ENCODE results near the gene VLDLR. TPM values are rescaled to one million over a fixed set of nuclear protein-coding genes. Genes with fewer than 3 reads are reported as not detected.

The VLDLR gene
- total RNA-seq (10 to 100 TPM in 2 of 4 donors, 1 to 10 TPM in 2; 2.5 to 13.6 (median 7.4) TPM), polyA plus RNA-seq (1 to 10 TPM; 1.8 to 4.0 (median 2.3) TPM)

- H3K9me3 ChIP-seq = no peaks in the 10 kb centered on the region
- H3K27ac ChIP-seq = peak within 1 kb of the TSS; percentile 67 to 86 (median 81)
- WGBS, 2 donors = 1% methylated on average over 72 of the region's 72 CpGs
- H3K4me1 ChIP-seq = peaks cover 0 to 26% (median 19%) of the 10 kb centered on the region in 4 donors
- DNase-seq = peak; percentile 66
- peak within 1 kb of the TSS; percentile 46 to 84 (median 68) for H3K4me3 ChIP-seq
- H3K36me3 ChIP-seq = no peaks in the 10 kb centered on the region
- intact Hi-C loops (cut with DNase I) = loop anchor here (5.0 to 10.0 kb wide), 7 partner anchors 65 to 905 kb away; partner anchors contain the start of genes PUM3 and RFX3
- H3K27me3 ChIP-seq = no peaks in the 10 kb centered on the region
- TF ChIP-seq EP300 (IDR thresholded peaks at IDR 0.05) = no peak
- TF ChIP-seq CTCF (IDR thresholded peaks at IDR 0.05) = no peak
- TF ChIP-seq POLR2A (IDR thresholded peaks at IDR 0.05) = no peak
- TF ChIP-seq POLR2AphosphoS5 (IDR thresholded peaks at IDR 0.05) = no peak
Observed at GRCh38 chr9:2621722-2622460, at the start of gene VLDLR. VLDLR (plus strand) TSS chr9:2621787; CDS start chr9:2622190, 403 bp downstream.

GRCh38 chr9:2574203-2574602 is 47.4 kb upstream of the VLDLR start:
- peaks cover 0 to 12% (median 11%) of the 10 kb centered on the region in 4 donors for H3K4me1 ChIP-seq
- DNase-seq = no peak
- intact Hi-C loops (cut with DNase I) = no loop called here
- H3K36me3 ChIP-seq = no peaks in the 10 kb centered on the region
- WGBS, 2 donors = 89 to 90% methylated on average over 3 of the region's 3 CpGs
- no peaks in the 10 kb centered on the region for H3K27me3 ChIP-seq
- H3K9me3 ChIP-seq = no peaks in the 10 kb centered on the region
- no peak for TF ChIP-seq CTCF (IDR thresholded peaks at IDR 0.05)
- no peak for TF ChIP-seq POLR2A (IDR thresholded peaks at IDR 0.05)
- no peak for TF ChIP-seq EP300 (IDR thresholded peaks at IDR 0.05)
- no peak overlapping the region for H3K27ac ChIP-seq
- H3K4me3 ChIP-seq = no peak overlapping the region

- Histone ChIP-seq H3K36me3 (no peaks in the 10 kb centered on the region), H3K4me1 (no peaks in the 10 kb centered on the region), H3K4me3 (no peak overlapping the region), H3K27me3 (no peaks in the 10 kb centered on the region), H3K9me3 (no peaks in the 10 kb centered on the region), H3K27ac (no peak overlapping the region)
- intact Hi-C loops (cut with DNase I) = no loop called here
- WGBS, 2 donors = 15 to 49% methylated on average over 2 of the region's 2 CpGs
- TF ChIP-seq EP300 (IDR thresholded peaks at IDR 0.05) (no peak), POLR2AphosphoS5 (IDR thresholded peaks at IDR 0.05) (no peak)
- no peak for DNase-seq
Observed at GRCh38 chr9:2576631-2577030, 45.0 kb upstream of the VLDLR start.

- no peaks in the 10 kb centered on the region for H3K27me3 ChIP-seq
- no peaks in the 10 kb centered on the region for H3K9me3 ChIP-seq
- no peak for DNase-seq
- no peak for TF ChIP-seq CTCF (IDR thresholded peaks at IDR 0.05)
- TF ChIP-seq POLR2AphosphoS5 (IDR thresholded peaks at IDR 0.05) = no peak
- no peak for TF ChIP-seq POLR2A (IDR thresholded peaks at IDR 0.05)
- TF ChIP-seq EP300 (IDR thresholded peaks at IDR 0.05) = no peak
- intact Hi-C loops (cut with DNase I) = no loop called here
- no peaks in the 10 kb centered on the region for H3K4me1 ChIP-seq
- no peak overlapping the region for H3K27ac ChIP-seq
- 82 to 88% methylated on average over 13 of the region's 13 CpGs for WGBS, 2 donors
- no peak overlapping the region for H3K4me3 ChIP-seq
- H3K36me3 ChIP-seq = no peaks in the 10 kb centered on the region
Observed at GRCh38 chr9:2583308-2584013, 38.1 kb upstream of the VLDLR start.

- Histone ChIP-seq H3K9me3 (peaks cover 0 to 7% (median 6%) of the 10 kb centered on the region in 4 donors), H3K4me3 (no peak overlapping the region), H3K36me3 (no peaks in the 10 kb centered on the region), H3K27ac (no peak overlapping the region), H3K4me1 (no peaks in the 10 kb centered on the region), H3K27me3 (no peaks in the 10 kb centered on the region)
- DNase-seq = no peak
- no peak for TF ChIP-seq POLR2AphosphoS5 (IDR thresholded peaks at IDR 0.05)
- no peak for TF ChIP-seq EP300 (IDR thresholded peaks at IDR 0.05)
- TF ChIP-seq CTCF (IDR thresholded peaks at IDR 0.05) = no peak
- TF ChIP-seq POLR2A (IDR thresholded peaks at IDR 0.05) = no peak
- WGBS, 2 donors = 83 to 89% methylated on average over 1 of the region's 1 CpG
- intact Hi-C loops (cut with DNase I) = no loop called here
Observed at GRCh38 chr9:2591967-2592366, 29.6 kb upstream of the VLDLR start.
